Natural killer cell (primary cell): Measurements from ENCODE around the gene PCP4. TPM values are rescaled to one million over a fixed set of nuclear protein-coding genes. Genes with fewer than 3 reads are reported as not detected.

Experiments used
- ATAC-seq, 3 donors: fragments of 150-1000 bp in 2 of 3; fragments of 200-7000 bp in 1 of 3; cut with Tn5 transposase; 1 replicate in 1 of 3; 2 replicates in 2 of 3; pipeline ENCODE4 v1.10.0; 2021; ENCODE audit warnings: mild to moderate bottlenecking in 2 of 3, moderate library complexity in 2 of 3
- DNase-seq, 2 donors: peaks; one replicate each; pipeline versions ENCODE4 v3.0.0 to v3.0.0-alpha.2; 2013 to 2021; ENCODE audit warnings: mixed read lengths in 1 of 2
- H3K27ac ChIP-seq: one replicate; pipeline ENCODE4 v1.5.1; 2013; ENCODE audit warnings: mild to moderate bottlenecking, low read length
- H3K27me3 ChIP-seq: one replicate; pipeline ENCODE4 v1.6.1; 2013; ENCODE audit warnings: low read length; ENCODE audit not compliant: control insufficient read depth, insufficient read depth
- H3K36me3 ChIP-seq: one replicate; pipeline ENCODE4 v1.6.1; 2013; ENCODE audit warnings: low read length; ENCODE audit not compliant: control insufficient read depth, insufficient read depth
- H3K4me1 ChIP-seq: one replicate; pipeline ENCODE4 v1.6.1; 2013; ENCODE audit warnings: low read length; ENCODE audit not compliant: control insufficient read depth, insufficient read depth
- H3K4me3 ChIP-seq: one replicate; pipeline ENCODE4 v1.5.1; 2013; ENCODE audit warnings: low read length
- H3K9me3 ChIP-seq: one replicate; pipeline ENCODE4 v1.6.1; 2013; ENCODE audit warnings: low read length; ENCODE audit not compliant: control insufficient read depth, insufficient read depth
- H3K27ac Mint-ChIP-seq, 2 donors: one replicate each; pipeline ENCODE4 v1.8.0; 2022; ENCODE audit warnings: mild to moderate bottlenecking in 2 of 2, mixed read lengths in 2 of 2, moderate library complexity in 1 of 2
- H3K27me3 Mint-ChIP-seq, 2 donors: one replicate each; pipeline ENCODE4 v1.8.0; 2022; ENCODE audit warnings: low read depth in 2 of 2, mixed read lengths in 2 of 2
- H3K36me3 Mint-ChIP-seq: one replicate; pipeline ENCODE4 v1.8.0; 2022; ENCODE audit warnings: mixed read lengths
- H3K4me1 Mint-ChIP-seq, 2 donors: one replicate each; pipeline ENCODE4 v1.8.0; 2022; ENCODE audit warnings: mixed read lengths in 2 of 2
- H3K4me3 Mint-ChIP-seq: one replicate; pipeline ENCODE4 v1.8.0; 2022; ENCODE audit warnings: mild to moderate bottlenecking, moderate library complexity, mixed read lengths
- H3K9me3 Mint-ChIP-seq, 2 donors: one replicate each; pipeline ENCODE4 v1.8.0; 2022; ENCODE audit warnings: mixed read lengths in 2 of 2
- CTCF ChIP-seq: fragments of 200-600 bp; IDR thresholded peaks from one replicate; pipeline ENCODE4 v1.8.0; 2022; ENCODE audit warnings: antibody characterized with exemption
- WGBS: methylation state at CpG from one replicate; pipeline ENCODE4 v1.1.7; 2013; ENCODE audit warnings: missing lambda C conversion rate; ENCODE audit not compliant: insufficient coverage; 5-methylcytosine and 5-hydroxymethylcytosine counted together
- intact Hi-C: fragments of 100-400 bp; cut with micrococcal nuclease; formaldehyde crosslinking; loops from one replicate; pipeline ENCODE4 v1.14.2; 2022
- total RNA-seq, 4 donors: library from RNA; stranded (reverse); fragments of 120-200 nt in 1 of 4; gene quantifications; one replicate each; pipeline versions ENCODE4 v1.2.3 to v1.2.4, GENCODE V29; 2013 to 2022

Gene PCP4
- total RNA-seq, 3 donors from 2014 or later (not counting 1 experiment from before 2014, with no cell fraction given): not detected

- Histone ChIP-seq H3K36me3 (no peaks in the 10 kb centered on the region), H3K4me3 (no peak overlapping the region), H3K4me1 (no peaks in the 10 kb centered on the region), H3K27ac (no peak overlapping the region), H3K27me3 (no peaks in the 10 kb centered on the region), H3K9me3 (no peaks in the 10 kb centered on the region)
- no peak overlapping the region for H3K27ac Mint-ChIP-seq
- ATAC-seq: no peak
- H3K4me1 Mint-ChIP-seq: no peaks in the 10 kb centered on the region
- intact Hi-C loops: no loop called here
- no peaks in the 10 kb centered on the region for H3K36me3 Mint-ChIP-seq
- no peak for DNase-seq
- TF ChIP-seq CTCF: no peak
- peaks cover 0 to 2% of the 10 kb centered on the region in 2 donors for H3K9me3 Mint-ChIP-seq
- H3K27me3 Mint-ChIP-seq: no peaks in the 10 kb centered on the region
- H3K4me3 Mint-ChIP-seq: no peak overlapping the region
- 63% methylated on average over 9 of the region's 9 CpGs for WGBS
These were observed 41.2 kb downstream of the PCP4 start for GRCh38 chr21:39908265-39908923.

GRCh38 chr21:39911286-39912199 lies 44.3 kb downstream of the PCP4 start:
- Histone ChIP-seq H3K27ac (no peak overlapping the region), H3K4me3 (no peak overlapping the region), H3K9me3 (no peaks in the 10 kb centered on the region), H3K36me3 (no peaks in the 10 kb centered on the region), H3K4me1 (no peaks in the 10 kb centered on the region), H3K27me3 (no peaks in the 10 kb centered on the region)
- H3K4me3 Mint-ChIP-seq: no peak overlapping the region
- no peaks in the 10 kb centered on the region for H3K27me3 Mint-ChIP-seq
- H3K4me1 Mint-ChIP-seq: no peaks in the 10 kb centered on the region
- H3K9me3 Mint-ChIP-seq: peaks cover 1 to 2% of the 10 kb centered on the region in 2 donors
- intact Hi-C loops: no loop called here
- no peak for ATAC-seq
- H3K36me3 Mint-ChIP-seq: no peaks in the 10 kb centered on the region
- no peak for DNase-seq
- WGBS: 79% methylated on average over 9 of the region's 10 CpGs
- H3K27ac Mint-ChIP-seq: no peak overlapping the region
- no peak for TF ChIP-seq CTCF

GRCh38 chr21:39913706-39914305 lies 46.6 kb downstream of the PCP4 start:
- Histone ChIP-seq H3K9me3 (peaks cover 4% of the 10 kb centered on the region), H3K4me3 (no peak overlapping the region), H3K36me3 (no peaks in the 10 kb centered on the region), H3K27ac (no peak overlapping the region), H3K4me1 (no peaks in the 10 kb centered on the region), H3K27me3 (no peaks in the 10 kb centered on the region)
- no peak overlapping the region for H3K27ac Mint-ChIP-seq
- no peaks in the 10 kb centered on the region for H3K36me3 Mint-ChIP-seq
- peaks cover 3 to 4% of the 10 kb centered on the region in 2 donors for H3K9me3 Mint-ChIP-seq
- no peak for TF ChIP-seq CTCF
- no peaks in the 10 kb centered on the region for H3K4me1 Mint-ChIP-seq
- H3K27me3 Mint-ChIP-seq: no peaks in the 10 kb centered on the region
- 82% methylated on average over 8 of the region's 8 CpGs for WGBS
- ATAC-seq: no peak
- intact Hi-C loops: no loop called here
- no peak overlapping the region for H3K4me3 Mint-ChIP-seq
- DNase-seq: no peak
